Epidermal melanocyte (primary cell): ENCODE measurements around the gene DLL1.

Source experiments
- DNase-seq: peaks from one replicate; pipeline ENCODE4 v3.0.0; 2011; ENCODE audit warnings: low spot score; ENCODE audit not compliant: insufficient read length

Gene DLL1

DNA sequence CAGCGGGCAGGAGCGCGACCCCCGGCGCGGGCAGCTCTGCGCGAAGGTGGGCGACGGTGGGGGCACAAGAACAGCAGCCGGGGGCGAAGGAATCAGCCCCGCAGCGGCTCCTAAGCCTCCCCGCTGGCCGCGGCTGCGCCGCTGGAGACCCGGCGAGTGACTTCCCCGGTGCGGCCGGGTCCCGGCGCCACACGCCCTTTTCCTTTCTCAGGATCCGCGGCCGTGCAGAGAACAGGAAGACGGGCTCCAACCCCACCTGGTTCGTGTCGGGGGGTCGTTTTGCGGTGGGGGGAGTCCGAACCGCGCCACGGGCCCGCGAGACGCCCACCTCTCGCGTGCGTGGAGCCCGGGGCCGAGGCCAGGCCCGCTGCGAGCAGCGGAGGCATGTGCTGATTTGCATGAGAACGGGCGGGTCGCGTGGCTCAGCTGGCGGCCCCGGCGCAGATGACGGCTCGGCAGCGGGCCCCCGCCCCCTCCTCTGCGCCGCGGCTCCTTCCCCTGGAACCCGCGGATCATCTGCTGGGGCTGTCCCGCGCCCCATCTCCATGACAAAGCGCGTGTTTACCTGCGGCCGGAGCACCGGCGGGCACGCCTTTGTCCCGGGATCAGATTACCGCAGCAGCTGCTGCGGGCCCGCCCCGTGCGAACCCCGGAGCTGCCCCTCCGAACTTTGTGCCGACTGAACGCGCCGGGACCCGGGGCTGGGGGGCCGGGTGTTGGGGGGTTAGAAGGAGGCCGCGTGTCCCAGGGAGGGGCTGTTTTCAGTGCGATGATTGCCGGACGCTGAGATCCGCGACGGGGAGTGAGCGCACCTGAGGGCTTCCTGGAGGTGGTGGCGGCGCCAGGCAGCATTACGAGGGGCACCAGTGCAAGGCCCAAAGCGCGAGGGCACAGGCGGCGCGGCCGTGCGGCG is 4.9 kb upstream of the DLL1 start:
- no peak for DNase-seq

DNA sequence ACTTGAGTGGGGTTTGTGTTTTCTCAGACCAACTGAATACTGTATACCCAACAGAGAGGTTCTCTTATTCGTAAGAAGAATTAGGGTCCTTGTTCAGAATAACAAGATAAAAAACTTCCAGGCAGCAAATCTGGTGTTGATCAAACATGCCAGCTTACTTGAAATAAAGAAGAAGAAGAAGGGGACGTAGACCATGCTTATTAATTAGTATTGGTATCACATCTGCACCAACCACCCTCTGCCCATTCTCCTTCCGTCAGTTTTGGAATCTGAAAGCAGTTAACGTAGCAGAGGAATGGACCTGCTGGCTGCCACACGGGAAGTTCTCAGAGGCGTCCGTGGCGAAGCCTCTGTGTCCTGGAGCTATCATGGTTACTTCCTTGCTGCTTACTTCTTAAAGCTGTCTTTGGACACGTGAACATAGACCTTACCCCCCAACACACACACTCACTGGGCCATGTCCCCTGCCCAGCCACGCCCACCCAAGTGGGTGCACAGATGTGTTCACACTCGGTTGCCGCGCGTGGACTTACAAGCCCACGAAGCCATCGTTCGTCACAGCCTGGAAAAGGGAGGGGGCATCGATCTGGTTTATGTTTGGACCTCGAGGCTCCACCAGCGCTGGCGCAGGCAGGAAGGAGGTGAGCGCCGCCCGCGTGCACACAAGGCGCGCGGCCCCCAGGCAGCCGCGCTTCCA is 4.1 kb upstream of the DLL1 start:
- no peak for DNase-seq

DNA sequence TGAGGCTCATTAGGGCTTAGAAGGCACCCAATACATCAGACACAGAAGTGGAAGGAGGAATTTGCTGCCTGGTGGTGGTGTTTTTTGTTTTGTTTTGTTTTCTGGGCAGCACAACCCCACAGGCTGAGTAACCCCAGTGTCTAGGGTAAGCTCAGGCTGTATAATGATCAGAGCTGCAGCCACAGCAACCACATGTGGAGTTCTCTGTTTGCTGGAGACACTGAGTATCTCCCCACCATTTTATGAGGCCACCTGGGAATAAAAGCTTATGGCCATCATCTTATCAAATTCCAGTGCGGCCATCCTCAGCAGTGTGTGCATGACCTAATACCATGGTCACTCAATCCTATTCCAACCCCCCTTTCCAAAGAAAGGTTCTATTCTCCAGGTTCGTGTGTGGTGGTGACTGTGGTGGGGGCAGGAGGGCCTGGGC is 3.4 kb upstream of the DLL1 start:
- no peak for DNase-seq

- DNase-seq: no peak
Observed at GRCh38 chr6:170293341-170294231, 2.7 kb upstream of the DLL1 start.

GRCh38 chr6:170292407-170293158 is 1.7 kb upstream of the DLL1 start:
- peak; percentile 50 for DNase-seq

DNA sequence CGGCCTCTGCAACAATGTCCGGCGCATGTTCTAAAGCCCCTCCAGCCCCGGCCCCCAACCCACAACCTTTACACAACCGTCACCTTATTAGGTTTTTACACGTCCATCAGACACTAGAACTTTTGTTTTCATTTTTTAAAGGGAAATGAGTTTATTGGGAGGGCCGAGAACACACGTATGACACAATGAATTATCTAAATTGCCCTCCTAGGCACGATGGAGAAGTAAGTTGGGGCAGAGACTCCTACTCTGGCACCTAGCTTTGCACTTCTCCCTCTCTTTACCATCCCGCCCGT is 1.2 kb upstream of the DLL1 start:
- DNase-seq: no peak

DNA sequence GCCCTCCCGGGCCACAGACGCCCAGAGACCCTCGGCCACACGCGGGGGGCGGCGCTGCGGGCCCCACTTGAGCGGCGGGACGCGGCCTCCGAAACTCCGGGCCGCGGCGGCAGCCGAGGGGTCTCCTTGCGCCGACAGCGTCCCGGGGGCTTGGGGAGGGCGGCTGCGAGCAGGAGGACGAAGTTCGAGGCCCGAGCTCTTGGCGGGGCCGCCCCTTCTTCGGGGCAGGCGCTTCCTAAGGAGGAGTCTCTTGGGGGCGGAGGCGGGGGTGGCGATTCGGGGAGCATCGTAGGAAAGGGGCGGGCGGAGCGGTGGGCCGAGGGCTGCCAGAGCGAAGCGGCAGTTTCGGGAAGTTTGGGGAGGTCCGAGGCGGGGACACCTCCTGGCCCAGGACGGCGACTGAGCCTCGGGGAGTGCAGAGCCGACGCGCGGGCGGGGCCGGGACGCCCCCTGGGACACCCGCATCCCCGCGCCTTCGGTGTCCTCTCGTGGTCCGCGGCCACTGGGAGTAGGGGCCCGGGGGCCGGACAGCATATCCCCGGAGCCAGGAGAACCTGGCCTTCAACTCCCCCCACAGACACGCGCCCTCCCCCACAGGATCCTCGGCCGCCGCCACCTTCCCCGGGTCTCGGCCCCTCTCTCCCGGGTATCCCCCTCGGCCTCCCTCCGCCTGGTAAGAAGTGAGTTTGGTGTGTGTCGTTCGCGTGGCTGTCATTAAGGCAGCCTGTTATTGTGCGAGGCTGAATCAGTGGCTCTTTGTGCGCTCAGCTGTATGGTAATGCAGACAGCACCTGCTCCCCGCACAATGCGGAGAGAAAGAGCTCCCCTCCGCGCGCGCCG is 613 bp upstream of the DLL1 start:
- no peak for DNase-seq

DNA sequence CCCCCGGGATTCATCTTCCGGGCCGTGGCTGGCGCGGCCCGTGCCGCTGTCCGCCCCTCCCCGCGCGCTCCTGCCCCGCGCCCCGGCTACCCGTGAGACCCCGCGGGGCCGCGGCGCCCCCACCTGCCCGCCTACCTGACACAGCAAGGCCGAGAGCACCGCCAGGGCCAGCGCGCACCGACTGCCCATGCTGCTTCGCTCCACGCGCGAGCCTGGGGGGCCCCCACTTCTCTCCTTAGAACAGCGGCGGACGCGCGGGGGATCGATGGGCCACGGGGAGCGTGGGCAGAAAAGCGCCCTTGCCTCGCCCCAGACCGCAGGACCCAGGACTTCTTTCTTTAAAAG is 955 bp downstream of the DLL1 start:
- no peak for DNase-seq

DNA sequence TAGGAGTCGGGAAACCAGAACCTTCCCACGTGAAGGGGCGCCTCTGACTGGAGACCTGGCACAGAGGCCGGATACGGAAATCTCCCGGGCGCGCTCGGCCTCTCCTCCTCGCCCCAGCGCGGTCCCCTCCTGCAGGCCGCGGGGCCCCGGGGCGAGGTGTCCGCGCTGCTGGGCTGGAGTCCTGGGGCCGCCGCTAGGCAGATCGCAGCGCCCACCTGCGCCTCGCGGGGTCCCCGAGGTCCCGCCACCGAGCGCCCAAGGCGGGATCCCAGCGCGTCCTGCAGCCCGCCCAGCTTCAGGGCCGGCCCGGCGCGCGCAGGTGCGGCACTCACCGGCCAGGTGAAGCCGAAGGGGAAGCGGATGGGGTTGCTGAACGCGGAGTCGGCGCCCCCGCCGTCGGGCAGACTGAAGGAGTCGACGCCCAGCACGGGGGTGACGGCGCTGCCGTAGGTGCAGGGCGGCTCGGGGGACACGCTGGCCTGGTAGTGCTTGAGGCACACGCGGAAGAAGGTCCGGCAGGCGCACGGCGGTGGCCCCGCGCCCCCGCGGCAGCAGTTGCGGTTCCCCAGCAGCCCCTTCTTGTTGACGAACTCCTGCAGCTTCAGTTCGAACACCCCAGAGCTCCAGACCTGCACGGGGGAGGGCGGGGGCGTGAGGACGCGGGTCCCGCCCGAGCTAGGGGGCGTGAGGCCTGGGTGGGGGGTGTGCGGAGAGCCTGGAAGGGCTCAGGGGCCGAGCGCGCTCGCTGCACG is 1.5 kb downstream of the DLL1 start:
- no peak for DNase-seq

DNA sequence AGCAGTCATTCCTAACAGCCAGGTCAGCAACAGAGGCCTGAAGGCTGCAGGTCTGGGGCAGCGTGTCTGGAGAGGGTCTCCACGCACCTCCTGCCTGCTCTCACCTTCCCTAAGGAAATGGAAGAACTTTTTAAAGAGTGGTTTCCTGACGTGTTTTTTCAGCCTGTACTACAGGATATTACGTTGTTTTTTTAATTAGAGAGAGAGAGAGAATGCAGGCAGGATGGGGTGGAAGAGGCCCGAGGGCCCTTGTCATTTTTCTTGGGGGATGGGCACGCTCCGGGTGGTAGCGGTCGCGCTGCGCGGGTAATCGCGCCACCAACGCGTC is 2.1 kb downstream of the DLL1 start:
- DNase-seq: no peak

- no peak for DNase-seq
Observed at GRCh38 chr6:170288091-170288631, 2.7 kb downstream of the DLL1 start.

DNA sequence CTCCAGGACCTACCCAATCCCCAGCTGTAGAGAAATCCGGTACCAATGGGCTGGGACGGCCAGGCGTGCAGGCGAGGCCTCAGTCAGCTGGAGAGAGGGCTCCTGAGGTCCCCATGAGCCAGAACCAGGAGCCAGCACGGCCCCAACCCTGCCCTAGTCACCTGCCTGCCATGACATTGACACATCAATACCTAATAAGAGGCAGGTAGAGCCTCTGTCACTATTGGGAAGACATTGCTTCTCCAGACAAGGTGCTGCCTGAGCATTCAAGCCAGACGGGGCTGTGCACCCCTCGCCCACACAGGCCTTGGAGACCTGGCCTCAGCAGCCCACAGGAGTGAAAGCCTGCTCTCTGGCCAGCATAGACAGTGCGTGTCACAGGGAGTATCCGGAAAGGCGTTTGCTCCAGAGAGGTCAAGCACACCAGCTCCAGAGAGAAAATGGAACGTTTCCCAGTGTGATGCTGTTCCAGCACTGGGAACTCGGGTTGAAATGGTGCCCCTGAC is 3.5 kb downstream of the DLL1 start:
- DNase-seq: no peak

DNA sequence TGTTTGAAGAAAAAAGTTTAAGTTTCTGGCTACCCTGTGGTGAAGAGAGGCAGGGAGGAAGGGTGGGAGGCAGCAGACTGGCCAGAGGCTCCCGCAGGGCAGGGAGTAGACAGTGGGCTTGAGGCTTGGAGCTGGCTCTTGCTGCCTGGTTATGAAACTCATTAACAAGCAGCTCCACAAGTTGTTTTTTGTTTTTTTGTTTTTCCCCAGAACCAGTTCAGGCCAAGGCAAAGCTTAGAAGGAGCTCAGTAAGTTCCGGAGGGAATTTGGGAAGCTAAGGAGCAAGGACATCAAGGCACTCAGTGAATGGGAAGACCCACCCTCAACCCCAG is 4.0 kb downstream of the DLL1 start:
- DNase-seq: no peak

DNA sequence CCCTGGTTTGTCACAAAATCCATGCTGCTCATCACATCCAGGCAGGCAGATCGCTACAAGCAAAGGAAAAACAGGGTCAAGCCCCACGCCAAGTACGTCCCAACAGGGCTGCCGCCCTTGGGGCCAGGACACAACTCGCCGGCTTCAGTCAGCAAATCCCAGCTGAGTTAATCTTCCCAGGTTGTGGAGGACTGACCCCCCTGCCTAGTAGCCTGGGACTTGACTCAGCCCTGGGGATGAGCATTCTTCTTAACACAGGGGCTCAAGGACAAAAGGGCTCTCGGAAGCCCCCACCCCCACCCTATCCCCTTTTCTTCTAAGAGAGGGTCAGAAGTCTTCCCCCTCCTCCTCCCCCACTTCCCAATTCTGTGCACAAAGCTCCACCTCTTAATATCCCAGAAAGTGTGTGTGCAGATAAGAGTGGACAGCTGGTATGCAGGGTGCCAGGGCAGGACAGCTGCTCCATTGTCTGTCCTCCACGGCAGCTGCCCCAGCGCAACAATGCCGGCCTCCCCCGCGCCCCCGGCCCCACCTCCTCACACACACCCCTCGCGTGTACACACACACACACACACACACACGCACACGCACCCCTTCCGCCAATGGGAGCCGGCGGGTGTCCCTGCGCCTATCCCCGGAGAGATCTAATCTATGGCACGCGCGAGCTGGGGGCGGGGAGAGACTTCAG is 4.5 kb downstream of the DLL1 start:
- DNase-seq: no peak

GRCh38 chr6:170285482-170285881 is 5.4 kb downstream of the DLL1 start:
- no peak for DNase-seq

DNA sequence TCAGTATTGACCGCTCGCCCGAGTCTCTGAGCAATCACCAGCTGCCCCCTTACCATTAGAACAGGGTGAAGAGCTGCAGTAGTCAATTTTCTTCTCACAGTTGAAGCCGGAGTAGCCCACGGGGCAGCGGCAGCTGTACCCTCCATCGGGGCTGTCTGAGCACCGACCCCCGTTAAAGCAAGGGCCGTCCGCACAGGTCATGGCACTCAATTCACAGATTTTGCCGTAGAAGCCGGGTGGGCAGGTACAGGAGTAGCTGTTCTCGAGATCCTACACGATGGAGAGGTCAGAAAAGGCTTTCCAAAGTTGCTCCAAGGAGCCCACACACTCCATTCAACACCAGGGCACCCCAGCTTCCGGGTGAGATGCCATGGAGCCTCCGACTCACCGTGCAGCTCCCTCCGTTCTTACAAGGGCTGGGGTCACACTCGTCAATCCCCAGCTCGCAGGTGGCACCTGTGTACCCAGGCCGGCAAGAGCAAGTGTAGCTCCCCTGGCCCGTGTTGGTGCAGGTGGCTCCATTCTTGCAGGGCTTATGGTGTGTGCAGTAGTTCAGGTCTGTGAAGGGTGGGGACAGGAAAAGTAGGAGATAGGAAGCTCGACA is 5.9 kb downstream of the DLL1 start:
- DNase-seq: no peak

DNA sequence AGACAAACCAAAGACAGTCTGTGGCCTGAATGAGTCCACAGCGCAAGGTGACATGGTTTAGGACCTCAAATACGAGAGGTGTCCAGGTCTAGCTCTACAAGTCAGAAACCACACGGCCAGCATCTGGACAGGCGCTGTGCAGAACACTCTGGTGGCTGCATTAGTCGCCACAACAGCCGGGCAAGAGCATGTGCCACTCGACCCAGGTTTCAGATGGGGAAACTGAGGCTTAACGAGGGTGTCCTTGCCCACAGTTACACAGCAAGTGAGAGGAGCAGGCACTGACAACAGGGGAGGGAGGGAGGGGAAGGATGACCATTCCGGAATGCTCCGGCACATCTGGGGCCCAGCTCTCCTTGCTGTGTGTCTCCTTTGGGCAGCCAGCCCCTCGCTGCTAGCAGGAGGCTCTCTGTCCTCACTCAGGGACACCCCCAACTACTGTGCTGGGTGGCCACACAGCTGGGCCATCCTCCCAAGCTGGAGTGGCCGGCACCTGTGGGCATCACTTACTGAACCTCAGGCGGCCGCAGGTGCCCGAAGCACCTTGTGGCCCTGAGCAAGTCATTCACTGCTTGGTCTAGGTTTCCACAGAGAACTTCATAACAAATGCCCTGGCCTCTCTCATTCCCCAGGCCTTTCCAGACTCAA is 6.6 kb downstream of the DLL1 start:
- DNase-seq: no peak
